ENCODE measurements around the gene CFAP45. TPM values are rescaled to one million over a fixed set of nuclear protein-coding genes. Genes with fewer than 3 reads are reported as not detected.

Gene CFAP45
- total and polyA plus RNA-seq, 9 of the 15 experiments (the other 6 are each of a cell fraction or from before 2014, with no cell fraction given): 0.65 to 2.4 (median 1.5) TPM

DNA sequence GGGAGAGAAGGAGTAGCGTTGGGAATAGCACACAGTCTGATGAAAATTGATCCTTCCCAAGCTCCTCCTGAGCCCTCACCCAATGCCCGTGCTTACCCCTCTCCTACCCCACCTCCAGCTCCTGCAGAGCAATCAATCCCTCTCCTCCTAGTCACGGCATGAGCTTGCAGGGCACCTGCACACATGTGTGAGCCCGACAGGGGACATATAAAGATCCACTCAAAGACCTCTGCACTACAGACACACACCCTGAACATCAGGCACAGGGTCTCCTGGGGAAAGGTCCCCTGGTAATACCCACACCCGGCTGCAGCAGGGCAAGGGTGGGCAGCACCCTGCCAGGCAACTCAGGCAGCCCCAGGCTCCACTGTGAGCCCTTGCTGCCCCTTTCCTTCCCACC, 37.9 kb downstream of the CFAP45 start (continued):
- TF ChIP-seq, protein P1, sequence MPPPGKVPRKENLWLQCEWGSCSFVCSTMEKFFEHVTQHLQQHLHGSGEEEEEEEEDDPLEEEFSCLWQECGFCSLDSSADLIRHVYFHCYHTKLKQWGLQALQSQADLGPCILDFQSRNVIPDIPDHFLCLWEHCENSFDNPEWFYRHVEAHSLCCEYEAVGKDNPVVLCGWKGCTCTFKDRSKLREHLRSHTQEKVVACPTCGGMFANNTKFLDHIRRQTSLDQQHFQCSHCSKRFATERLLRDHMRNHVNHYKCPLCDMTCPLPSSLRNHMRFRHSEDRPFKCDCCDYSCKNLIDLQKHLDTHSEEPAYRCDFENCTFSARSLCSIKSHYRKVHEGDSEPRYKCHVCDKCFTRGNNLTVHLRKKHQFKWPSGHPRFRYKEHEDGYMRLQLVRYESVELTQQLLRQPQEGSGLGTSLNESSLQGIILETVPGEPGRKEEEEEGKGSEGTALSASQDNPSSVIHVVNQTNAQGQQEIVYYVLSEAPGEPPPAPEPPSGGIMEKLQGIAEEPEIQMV (tag; conservative IDR thresholded peaks at IDR 0.05; ENCODE audit: low read depth): no peak
- TF ChIP-seq, protein P2, sequence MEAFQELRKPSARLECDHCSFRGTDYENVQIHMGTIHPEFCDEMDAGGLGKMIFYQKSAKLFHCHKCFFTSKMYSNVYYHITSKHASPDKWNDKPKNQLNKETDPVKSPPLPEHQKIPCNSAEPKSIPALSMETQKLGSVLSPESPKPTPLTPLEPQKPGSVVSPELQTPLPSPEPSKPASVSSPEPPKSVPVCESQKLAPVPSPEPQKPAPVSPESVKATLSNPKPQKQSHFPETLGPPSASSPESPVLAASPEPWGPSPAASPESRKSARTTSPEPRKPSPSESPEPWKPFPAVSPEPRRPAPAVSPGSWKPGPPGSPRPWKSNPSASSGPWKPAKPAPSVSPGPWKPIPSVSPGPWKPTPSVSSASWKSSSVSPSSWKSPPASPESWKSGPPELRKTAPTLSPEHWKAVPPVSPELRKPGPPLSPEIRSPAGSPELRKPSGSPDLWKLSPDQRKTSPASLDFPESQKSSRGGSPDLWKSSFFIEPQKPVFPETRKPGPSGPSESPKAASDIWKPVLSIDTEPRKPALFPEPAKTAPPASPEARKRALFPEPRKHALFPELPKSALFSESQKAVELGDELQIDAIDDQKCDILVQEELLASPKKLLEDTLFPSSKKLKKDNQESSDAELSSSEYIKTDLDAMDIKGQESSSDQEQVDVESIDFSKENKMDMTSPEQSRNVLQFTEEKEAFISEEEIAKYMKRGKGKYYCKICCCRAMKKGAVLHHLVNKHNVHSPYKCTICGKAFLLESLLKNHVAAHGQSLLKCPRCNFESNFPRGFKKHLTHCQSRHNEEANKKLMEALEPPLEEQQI (IDR thresholded peaks at IDR 0.05): no peak
- TF ChIP-seq NR4A1 (CRISPR knock-in tag; IDR thresholded peaks at IDR 0.05) (no peak), NR4A1 (tag; IDR thresholded peaks at IDR 0.05) (no peak), ZNF384 (IDR thresholded peaks at IDR 0.05; ENCODE audit: low read depth, low read length) (no peak)
- TF ChIP-seq, protein P3, sequence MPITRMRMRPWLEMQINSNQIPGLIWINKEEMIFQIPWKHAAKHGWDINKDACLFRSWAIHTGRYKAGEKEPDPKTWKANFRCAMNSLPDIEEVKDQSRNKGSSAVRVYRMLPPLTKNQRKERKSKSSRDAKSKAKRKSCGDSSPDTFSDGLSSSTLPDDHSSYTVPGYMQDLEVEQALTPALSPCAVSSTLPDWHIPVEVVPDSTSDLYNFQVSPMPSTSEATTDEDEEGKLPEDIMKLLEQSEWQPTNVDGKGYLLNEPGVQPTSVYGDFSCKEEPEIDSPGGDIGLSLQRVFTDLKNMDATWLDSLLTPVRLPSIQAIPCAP (CRISPR knock-in tag; IDR thresholded peaks at IDR 0.05; ENCODE audit: borderline replicate concordance): no peak

Data from K562 (cell line).